GM06990 (cell line): Measurements from ENCODE around the gene VPS37C.

Experiments used
- DNase-seq: peaks from one replicate; pipeline ENCODE4 v3.0.0-alpha.2; 2011; ENCODE audit not compliant: insufficient read length; ENCODE audit errors: extremely low read depth
- H3K27me3 ChIP-seq: replicated peaks from 2 replicates; pipeline ENCODE4 v1.6.0; 2011; ENCODE audit warnings: low read length; ENCODE audit not compliant: control insufficient read depth, insufficient read depth
- H3K36me3 ChIP-seq: 2 replicates; pipeline ENCODE4 v1.5.1; 2011; ENCODE audit warnings: low read length; ENCODE audit not compliant: control insufficient read depth, insufficient read depth
- H3K4me3 ChIP-seq: replicated peaks from 2 replicates; pipeline ENCODE4 v1.5.1; 2011; ENCODE audit warnings: low read depth, mild to moderate bottlenecking, control low read depth, low read length
- CTCF ChIP-seq: IDR thresholded peaks from 2 replicates; pipeline ENCODE4 v1.5.1; 2011; ENCODE audit warnings: low read length, control low read depth, mild to moderate bottlenecking, inconsistent platforms; ENCODE audit not compliant: insufficient read depth, poor library complexity, severe bottlenecking

VPS37C gene

GRCh38 chr11:61129639-61130523, 31.3 kb downstream of the VPS37C start:
- Histone ChIP-seq H3K27me3 (no peaks in the 10 kb centered on the region), H3K4me3 (no peak overlapping the region), H3K36me3 (peaks cover 7% of the 10 kb centered on the region)
- TF ChIP-seq CTCF, result peak; percentile 100
- peak; percentile 84 for DNase-seq

- TF ChIP-seq CTCF, result no peak
- Histone ChIP-seq H3K36me3 (peaks cover 4% of the 10 kb centered on the region), H3K27me3 (no peaks in the 10 kb centered on the region), H3K4me3 (no peak overlapping the region)
- DNase-seq, result no peak
Measured at GRCh38 chr11:61128947-61129638, 32.1 kb downstream of the VPS37C start.

- no peaks in the 10 kb centered on the region for H3K27me3 ChIP-seq
- no peak for DNase-seq
- no peak for TF ChIP-seq CTCF
- peaks cover 4% of the 10 kb centered on the region for H3K36me3 ChIP-seq
- H3K4me3 ChIP-seq, result no peak overlapping the region
Measured at GRCh38 chr11:61127991-61128390, 33.2 kb downstream of the VPS37C start.

GRCh38 chr11:61126256-61126655, 35.0 kb downstream of the VPS37C start:
- DNase-seq, result no peak
- Histone ChIP-seq H3K27me3 (no peaks in the 10 kb centered on the region), H3K4me3 (no peak overlapping the region), H3K36me3 (no peaks in the 10 kb centered on the region)
- TF ChIP-seq CTCF, result no peak

GRCh38 chr11:61125310-61125684, 35.9 kb downstream of the VPS37C start:
- Histone ChIP-seq H3K27me3 (no peaks in the 10 kb centered on the region), H3K4me3 (no peak overlapping the region), H3K36me3 (no peaks in the 10 kb centered on the region)
- no peak for TF ChIP-seq CTCF
- no peak for DNase-seq
